Measurements from ENCODE around the gene PAXIP1.

The PAXIP1 gene

DNA sequence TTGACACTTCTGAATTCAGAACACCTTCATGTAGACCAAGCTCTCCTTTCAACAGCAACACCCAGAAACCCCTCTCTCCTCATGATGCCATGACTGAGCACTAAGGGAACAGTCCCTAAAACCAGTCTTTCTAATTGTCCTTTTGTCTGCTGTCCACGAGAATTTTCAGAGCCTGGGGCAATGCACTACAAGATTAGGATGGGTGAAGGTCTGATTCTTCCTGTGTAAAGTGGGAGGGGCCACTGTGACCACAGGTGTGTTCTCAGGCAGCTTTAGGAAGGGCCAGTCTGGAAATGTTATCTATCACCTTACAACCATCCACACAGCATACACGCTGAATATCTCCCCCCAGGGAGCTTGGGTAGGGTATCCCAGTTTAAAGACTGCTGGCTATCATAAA is 7.9 kb downstream of the PAXIP1 start:
- DNase-seq (ENCODE audit: low read depth): no peak

DNA sequence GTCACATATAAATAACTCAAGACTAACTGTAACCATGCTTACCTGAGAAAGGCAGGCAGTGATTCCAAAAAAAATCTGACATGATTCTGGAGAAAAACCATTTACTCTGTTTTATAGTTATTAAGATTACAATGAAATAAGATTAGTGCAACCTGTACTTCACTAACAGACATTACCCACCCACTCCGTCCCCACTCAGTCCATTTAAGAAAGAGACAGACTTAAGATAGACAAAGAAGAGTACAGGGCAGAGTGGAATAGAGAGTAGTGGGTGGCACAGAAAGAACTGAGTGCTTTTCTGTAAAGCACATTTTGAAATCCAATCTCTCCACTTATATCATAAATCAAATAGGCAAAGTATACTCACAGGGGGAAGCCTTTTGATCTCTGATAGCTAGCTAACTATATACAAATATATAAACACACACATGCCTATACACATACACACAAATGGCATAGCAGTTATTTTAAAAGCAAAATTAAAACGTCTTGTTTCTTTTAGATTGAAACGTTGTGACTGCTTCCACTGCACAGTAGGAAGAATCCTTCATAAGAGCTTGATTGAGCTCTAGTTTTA is 11.9 kb downstream of the PAXIP1 start:
- no peak for DNase-seq (ENCODE audit: low read depth)

GRCh38 chr7:154987571-154987970 is 15.4 kb downstream of the PAXIP1 start:
- no peak for DNase-seq (ENCODE audit: low read depth)

GRCh38 chr7:154986200-154986945 is 16.6 kb downstream of the PAXIP1 start:
- DNase-seq (ENCODE audit: low read depth): no peak

GRCh38 chr7:154985230-154985629 is 17.7 kb downstream of the PAXIP1 start:
- no peak for DNase-seq (ENCODE audit: low read depth)

DNA sequence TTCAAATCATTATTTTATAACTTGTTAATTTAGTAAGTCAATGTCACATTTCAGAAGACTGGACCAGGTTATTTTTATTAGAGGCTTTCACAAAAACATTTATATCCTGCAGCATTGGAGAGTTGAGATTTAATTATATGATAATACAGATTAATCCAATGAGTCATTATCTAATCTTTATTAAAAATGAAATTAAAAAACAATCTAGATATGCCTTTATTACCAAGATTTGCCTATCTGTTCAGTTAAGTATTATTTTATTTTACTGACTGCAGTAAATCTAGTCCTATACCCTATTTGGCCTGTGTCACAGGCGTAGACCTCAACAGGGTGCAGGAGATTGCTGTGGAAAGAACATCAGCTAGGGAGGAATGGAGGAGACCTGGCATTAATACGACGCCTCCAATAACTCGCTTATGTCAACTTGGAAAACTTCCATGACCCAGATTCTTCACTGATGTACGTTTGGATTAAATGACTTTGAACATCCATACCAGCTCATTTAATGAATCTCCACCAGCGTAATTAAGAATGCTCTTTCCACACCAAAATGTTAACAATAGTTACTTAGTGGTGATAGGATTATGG is 18.2 kb downstream of the PAXIP1 start:
- no peak for DNase-seq (ENCODE audit: low read depth)

GRCh38 chr7:154978017-154978416 is 24.9 kb downstream of the PAXIP1 start:
- DNase-seq (ENCODE audit: low read depth): no peak

GRCh38 chr7:154977250-154977649 is 25.7 kb downstream of the PAXIP1 start:
- no peak for DNase-seq (ENCODE audit: low read depth)

DNA sequence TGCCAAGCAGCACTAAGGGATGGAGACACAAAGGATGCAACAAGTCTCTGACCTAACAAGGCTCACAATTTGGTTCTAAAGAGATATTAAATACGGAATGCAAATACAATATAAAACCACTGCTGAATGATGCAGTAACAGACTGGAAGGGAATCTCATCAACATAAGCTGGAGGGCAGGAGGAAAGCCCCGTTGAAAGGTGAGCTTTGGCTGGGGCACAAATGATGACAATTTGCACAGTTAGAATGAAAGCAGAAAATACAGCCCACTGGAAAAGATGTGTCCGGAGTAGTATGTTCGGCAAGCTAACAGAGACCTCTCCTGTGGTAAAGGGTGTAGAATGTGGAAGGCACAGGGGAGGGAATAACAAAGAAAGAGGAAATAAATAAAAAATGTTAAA is 26.1 kb downstream of the PAXIP1 start:
- no peak for DNase-seq (ENCODE audit: low read depth)

- DNase-seq (ENCODE audit: low read depth): no peak
Measured at GRCh38 chr7:154975984-154976383, 26.9 kb downstream of the PAXIP1 start.

DNA sequence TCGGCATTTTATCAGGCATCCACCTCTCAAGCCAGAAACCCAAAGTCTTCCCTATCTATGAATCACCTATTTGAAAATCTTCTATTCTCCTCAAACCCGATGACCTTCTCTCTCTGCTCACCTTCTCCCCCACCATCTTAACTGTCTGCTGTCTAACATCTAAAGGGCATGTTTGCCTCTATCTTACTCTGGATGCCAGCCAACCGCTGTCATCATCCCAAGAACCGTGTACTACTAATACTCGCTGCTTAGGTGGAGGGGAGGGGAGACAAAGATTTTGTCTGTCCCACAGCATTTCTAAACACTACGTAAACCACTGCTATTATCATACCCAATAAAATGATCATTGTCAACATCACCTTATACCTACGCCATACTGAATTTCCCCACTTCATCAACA is 29.5 kb downstream of the PAXIP1 start:
- DNase-seq (ENCODE audit: low read depth): no peak

GRCh38 chr7:154968336-154969001 is 34.5 kb downstream of the PAXIP1 start:
- DNase-seq (ENCODE audit: low read depth): no peak

- DNase-seq (ENCODE audit: low read depth): no peak
Measured at GRCh38 chr7:154967401-154967955, 35.4 kb downstream of the PAXIP1 start.

DNA sequence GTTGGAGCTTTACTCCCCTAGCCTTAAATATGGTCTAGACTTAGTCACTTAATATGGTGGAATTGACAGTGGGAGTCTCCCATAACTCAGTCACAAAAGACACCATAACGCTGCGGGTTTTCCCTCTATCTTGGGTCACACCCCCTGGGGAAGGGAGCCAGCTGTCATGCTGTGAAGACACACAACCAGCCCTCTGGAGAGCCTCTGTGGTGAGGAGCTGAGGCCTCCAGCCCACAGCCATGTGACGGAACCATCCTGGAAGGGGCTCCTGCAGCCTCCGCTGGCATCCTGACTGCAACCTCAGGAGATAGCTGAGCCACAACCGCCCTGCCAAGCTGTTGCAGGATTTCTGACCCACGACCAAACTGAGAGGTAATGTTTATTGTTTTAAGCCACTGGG is 37.9 kb downstream of the PAXIP1 start:
- DNase-seq (ENCODE audit: low read depth): no peak

- DNase-seq (ENCODE audit: low read depth): no peak
Measured at GRCh38 chr7:154960063-154960790, 42.7 kb downstream of the PAXIP1 start.

GRCh38 chr7:154956427-154956826 is 46.5 kb downstream of the PAXIP1 start:
- no peak for DNase-seq (ENCODE audit: low read depth)

DNA sequence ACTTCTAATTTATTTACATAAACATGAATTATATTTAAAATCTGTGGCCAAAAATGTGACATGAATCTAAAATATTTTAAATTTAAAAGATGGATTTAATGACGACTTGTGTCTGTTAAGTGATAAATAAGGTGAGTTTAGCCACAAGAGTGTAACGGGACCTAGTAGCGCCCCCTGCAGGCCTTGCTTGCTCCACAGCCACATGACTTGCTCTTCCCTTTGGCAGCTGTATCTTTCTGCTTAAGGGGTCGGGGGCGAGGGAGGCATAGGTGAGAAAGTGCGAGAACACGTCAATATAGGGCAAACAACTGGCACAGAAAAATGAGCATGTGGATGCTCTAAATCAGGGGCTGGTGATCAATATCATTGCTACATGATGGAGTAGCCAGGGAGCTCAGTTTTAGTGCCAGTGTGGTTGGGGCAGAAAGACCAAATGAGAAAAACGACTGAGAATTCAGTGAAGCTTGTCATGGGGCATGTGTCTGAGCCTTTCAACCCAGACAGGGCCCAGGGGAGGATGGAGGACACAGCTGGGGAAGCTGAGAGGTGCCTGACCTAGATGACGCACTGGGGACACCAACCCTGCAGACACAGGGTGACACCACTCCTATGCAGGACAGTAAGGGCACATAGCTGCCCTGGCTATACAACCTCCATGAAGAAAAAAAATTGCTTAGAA is 49.8 kb downstream of the PAXIP1 start:
- DNase-seq (ENCODE audit: low read depth): peak; percentile 50

GRCh38 chr7:154950960-154951359 is 52.0 kb downstream of the PAXIP1 start:
- DNase-seq (ENCODE audit: low read depth): no peak

DNA sequence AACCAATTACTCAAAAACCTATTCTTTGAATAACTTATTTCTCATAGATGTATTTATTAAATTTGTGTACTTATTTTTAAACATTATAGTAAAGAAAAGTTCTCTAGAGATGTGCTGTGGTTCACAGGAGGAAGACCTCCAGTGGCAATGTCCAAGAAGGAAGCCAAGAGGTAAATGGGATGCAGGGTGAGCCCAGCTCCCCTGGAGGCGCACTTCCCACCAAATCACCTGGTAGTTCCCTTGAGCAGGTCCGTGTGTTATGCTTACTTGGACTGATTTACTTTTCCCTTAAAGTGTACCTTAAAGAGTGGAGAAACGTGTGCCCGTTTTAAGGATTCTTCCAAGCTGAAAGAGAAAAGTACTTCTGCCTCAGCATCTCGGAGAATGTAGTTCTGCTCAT is 55.3 kb downstream of the PAXIP1 start:
- DNase-seq (ENCODE audit: low read depth): no peak

DNA sequence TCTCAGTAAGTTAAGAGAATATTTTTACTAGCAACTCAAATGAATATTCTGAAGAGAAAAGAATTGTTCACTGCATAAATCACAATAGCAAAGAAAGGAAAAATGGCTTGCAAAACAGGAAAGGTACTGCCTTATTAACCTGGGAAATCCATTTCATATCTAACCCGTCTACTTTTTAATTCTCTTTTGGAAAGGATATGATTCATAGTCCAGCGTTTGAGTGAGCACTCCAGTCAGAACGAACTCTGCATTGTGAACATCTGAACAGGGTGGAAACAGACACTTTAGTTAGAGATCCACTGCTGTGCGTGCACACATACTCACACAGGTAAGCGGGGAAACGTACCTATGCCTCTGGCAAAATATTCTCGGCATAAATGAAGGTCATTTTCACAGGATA is 56.8 kb downstream of the PAXIP1 start:
- no peak for DNase-seq (ENCODE audit: low read depth)

DNA sequence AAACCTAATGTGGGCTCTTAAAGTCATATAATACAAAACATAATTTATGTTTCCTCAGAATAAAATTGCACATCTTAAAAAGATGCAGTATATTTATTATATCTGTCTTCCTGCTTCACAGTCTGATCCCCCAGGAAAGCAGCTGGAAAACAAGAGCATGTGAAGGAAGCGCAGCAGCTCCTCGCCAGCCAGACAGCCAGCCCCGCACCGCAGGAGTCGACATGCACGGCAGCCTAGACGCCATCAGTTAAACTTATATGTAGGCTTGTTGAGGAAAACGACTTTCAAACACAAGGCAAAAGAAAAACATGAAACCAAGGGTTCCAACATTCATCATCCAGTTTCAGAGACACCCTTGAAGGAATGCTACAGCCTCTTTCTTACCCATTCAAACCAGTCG is 59.0 kb downstream of the PAXIP1 start:
- no peak for DNase-seq (ENCODE audit: low read depth)

- no peak for DNase-seq (ENCODE audit: low read depth)
Measured at GRCh38 chr7:154942691-154943090, 60.2 kb downstream of the PAXIP1 start.
